SJCRH30 (cell line): Measurements from ENCODE around the gene PRRT2. TPM values are rescaled to one million over a fixed set of nuclear protein-coding genes. Genes with fewer than 3 reads are reported as not detected.

ENCODE experiments used
- total RNA-seq: library from RNA; depleted of rRNA; stranded (reverse); fragments of >200 nt; shearing (Covaris generic); gene quantifications from 2 replicates; pipeline ENCODE4 v1.2.3, GENCODE V29; 2014; rRNA removed

PRRT2 gene
- total RNA-seq, 1 experiment from 2014 or later: 1.5 TPM

Other genes with a start within 250 kb of the PRRT2 start
- gene SPN, start 148.9 kb upstream of the PRRT2 start, total RNA-seq: 0.96 and 2.1 TPM in 2 replicates
- 51.0 and 51.9 TPM in 2 replicates for gene QPRT, start 133.0 kb upstream of the PRRT2 start, total RNA-seq
- not detected in 2 replicates for gene C16orf54, start 66.2 kb upstream of the PRRT2 start, total RNA-seq
- gene ZG16, start 33.9 kb upstream of the PRRT2 start, total RNA-seq: not detected in 2 replicates
- gene KIF22, start 21.4 kb upstream of the PRRT2 start, total RNA-seq: 115 and 122 TPM in 2 replicates
- 186 and 221 TPM in 2 replicates for gene MAZ, start 5.7 kb upstream of the PRRT2 start, total RNA-seq
- 25.1 and 28.2 TPM in 2 replicates for gene PAGR1, start 4.0 kb downstream of the PRRT2 start, total RNA-seq
- 0.61 and 0.63 TPM in 2 replicates for gene MVP, start 8.3 kb downstream of the PRRT2 start, total RNA-seq
- gene CDIPT, start 51.0 kb downstream of the PRRT2 start, total RNA-seq: 29.6 and 30.1 TPM in 2 replicates
- not detected in 2 replicates for gene SEZ6L2, start 87.4 kb downstream of the PRRT2 start, total RNA-seq
- gene ASPHD1, start 88.3 kb downstream of the PRRT2 start, total RNA-seq: 0.06 and 0.35 TPM in 2 replicates
- gene KCTD13, start 114.0 kb downstream of the PRRT2 start, total RNA-seq: 3.5 and 5.3 TPM in 2 replicates
- gene TMEM219, start 149.9 kb downstream of the PRRT2 start, total RNA-seq: 29.8 and 32.1 TPM in 2 replicates
- 27.3 and 30.6 TPM in 2 replicates for gene TAOK2, start 161.7 kb downstream of the PRRT2 start, total RNA-seq
- 10.9 and 12.5 TPM in 2 replicates for gene HIRIP3, start 183.4 kb downstream of the PRRT2 start, total RNA-seq
- 54.5 and 55.7 TPM in 2 replicates for gene INO80E, start 184.0 kb downstream of the PRRT2 start, total RNA-seq
- not detected in 2 replicates for gene DOC2A, start 198.8 kb downstream of the PRRT2 start, total RNA-seq
- gene C16orf92, start 211.0 kb downstream of the PRRT2 start, total RNA-seq: not detected in 2 replicates
- 0.49 and 0.58 TPM in 2 replicates for gene TLCD3B, start 219.1 kb downstream of the PRRT2 start, total RNA-seq